Measurements from ENCODE around the gene MAP4K4.

The MAP4K4 gene

GRCh38 chr2:101833890-101834523, 136.5 kb downstream of the MAP4K4 start:
- Histone ChIP-seq H3K79me2 (ENCODE audit: low read length) (peaks cover 17% of the 10 kb centered on the region), H3K4me1 (ENCODE audit: low read length) (peaks cover 26% of the 10 kb centered on the region), H3K36me3 (replicated peaks; ENCODE audit: low read depth, low read length) (peaks cover 63% of the 10 kb centered on the region), H2AFZ (ENCODE audit: low read depth, low read length) (no peak overlapping the region), H3K27ac (ENCODE audit: low read length) (no peak overlapping the region), H3K27me3 (ENCODE audit: low read depth, low read length) (no peaks in the 10 kb centered on the region), H3K4me3 (ENCODE audit: low read length) (no peak overlapping the region), H3K9me3 (ENCODE audit: insufficient read depth, low read length) (no peaks in the 10 kb centered on the region), H4K20me1 (ENCODE audit: insufficient read depth, low read length) (peaks cover 17% of the 10 kb centered on the region), H3K4me2 (ENCODE audit: low read length) (no peak overlapping the region), H3K9ac (ENCODE audit: low read length) (no peak overlapping the region)
- TF ChIP-seq EZH2phosphoT487 (IDR thresholded peaks at IDR 0.05; ENCODE audit: low read depth) (no peak), CTCF (IDR thresholded peaks at IDR 0.05; ENCODE audit: low read depth, low read length) (no peak)

GRCh38 chr2:101837354-101837753, 139.8 kb downstream of the MAP4K4 start:
- no peak overlapping the region for H2AFZ ChIP-seq (ENCODE audit: low read depth, low read length)
- no peaks in the 10 kb centered on the region for H3K4me1 ChIP-seq (ENCODE audit: low read length)
- H3K9me3 ChIP-seq (ENCODE audit: insufficient read depth, low read length): no peaks in the 10 kb centered on the region
- H4K20me1 ChIP-seq (ENCODE audit: insufficient read depth, low read length): no peaks in the 10 kb centered on the region; the same call in 1 of the 2 replicates
- H3K27ac ChIP-seq (ENCODE audit: low read length): no peak overlapping the region
- TF ChIP-seq CTCF (IDR thresholded peaks at IDR 0.05; ENCODE audit: low read depth, low read length) (no peak), EZH2phosphoT487 (IDR thresholded peaks at IDR 0.05; ENCODE audit: low read depth) (no peak)
- no peak overlapping the region for H3K4me3 ChIP-seq (ENCODE audit: low read length)
- H3K4me2 ChIP-seq (ENCODE audit: low read length): no peak overlapping the region
- peaks cover 61% of the 10 kb centered on the region for H3K36me3 ChIP-seq (replicated peaks; ENCODE audit: low read depth, low read length)
- H3K9ac ChIP-seq (ENCODE audit: low read length): no peak overlapping the region
- H3K79me2 ChIP-seq (ENCODE audit: low read length): no peaks in the 10 kb centered on the region
- no peaks in the 10 kb centered on the region for H3K27me3 ChIP-seq (ENCODE audit: low read depth, low read length)

- Histone ChIP-seq H3K79me2 (ENCODE audit: low read length) (no peaks in the 10 kb centered on the region), H2AFZ (ENCODE audit: low read depth, low read length) (no peak overlapping the region), H4K20me1 (ENCODE audit: insufficient read depth, low read length) (peaks cover 3% of the 10 kb centered on the region; the same call in 1 of the 2 replicates), H3K4me3 (ENCODE audit: low read length) (no peak overlapping the region), H3K9me3 (ENCODE audit: insufficient read depth, low read length) (no peaks in the 10 kb centered on the region), H3K27me3 (ENCODE audit: low read depth, low read length) (no peaks in the 10 kb centered on the region), H3K27ac (ENCODE audit: low read length) (no peak overlapping the region), H3K9ac (ENCODE audit: low read length) (no peak overlapping the region), H3K4me2 (ENCODE audit: low read length) (no peak overlapping the region), H3K36me3 (replicated peaks; ENCODE audit: low read depth, low read length) (peaks cover 75% of the 10 kb centered on the region), H3K4me1 (ENCODE audit: low read length) (no peaks in the 10 kb centered on the region)
- TF ChIP-seq CTCF (IDR thresholded peaks at IDR 0.05; ENCODE audit: low read depth, low read length) (no peak), EZH2phosphoT487 (IDR thresholded peaks at IDR 0.05; ENCODE audit: low read depth) (no peak)
Measured at GRCh38 chr2:101841679-101842327, 144.3 kb downstream of the MAP4K4 start.

- peaks cover 3% of the 10 kb centered on the region; the same call in 1 of the 2 replicates for H4K20me1 ChIP-seq (ENCODE audit: insufficient read depth, low read length)
Measured at GRCh38 chr2:101842471-101842870, 145.0 kb downstream of the MAP4K4 start.

More at GRCh38 chr2:101842471-101842870, 145.0 kb downstream of the MAP4K4 start:
- Histone ChIP-seq H3K4me3 (ENCODE audit: low read length) (no peak overlapping the region), H3K9me3 (ENCODE audit: insufficient read depth, low read length) (no peaks in the 10 kb centered on the region), H3K36me3 (replicated peaks; ENCODE audit: low read depth, low read length) (peaks cover 80% of the 10 kb centered on the region), H2AFZ (ENCODE audit: low read depth, low read length) (no peak overlapping the region), H3K9ac (ENCODE audit: low read length) (no peak overlapping the region), H3K27me3 (ENCODE audit: low read depth, low read length) (no peaks in the 10 kb centered on the region), H3K4me1 (ENCODE audit: low read length) (no peaks in the 10 kb centered on the region), H3K27ac (ENCODE audit: low read length) (no peak overlapping the region), H3K4me2 (ENCODE audit: low read length) (no peak overlapping the region), H3K79me2 (ENCODE audit: low read length) (no peaks in the 10 kb centered on the region)
- no peak for TF ChIP-seq EZH2phosphoT487 (IDR thresholded peaks at IDR 0.05; ENCODE audit: low read depth)
- no peak for TF ChIP-seq CTCF (IDR thresholded peaks at IDR 0.05; ENCODE audit: low read depth, low read length)
